ENCODE results near the gene HSPA4L.

DNA sequence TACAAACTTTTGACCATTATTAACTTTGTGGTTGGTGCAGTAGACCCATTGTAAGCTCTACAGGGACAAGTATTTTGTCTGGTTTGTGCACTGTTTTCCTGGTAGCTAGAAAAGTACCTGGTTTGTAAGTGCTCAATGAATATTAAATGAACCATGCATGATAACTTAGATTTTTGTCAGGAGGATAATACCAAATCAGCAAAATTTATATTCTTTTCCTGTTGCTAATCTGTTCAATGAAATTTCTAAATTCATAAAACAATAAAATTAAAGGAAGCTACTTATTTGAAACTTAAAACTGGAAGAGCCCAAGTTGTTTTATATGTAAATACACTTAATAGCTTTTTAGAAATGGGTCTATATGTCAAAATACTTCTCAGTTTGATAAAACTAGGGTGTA lies 17.6 kb downstream of the HSPA4L start:
- TF ChIP-seq, protein P1, sequence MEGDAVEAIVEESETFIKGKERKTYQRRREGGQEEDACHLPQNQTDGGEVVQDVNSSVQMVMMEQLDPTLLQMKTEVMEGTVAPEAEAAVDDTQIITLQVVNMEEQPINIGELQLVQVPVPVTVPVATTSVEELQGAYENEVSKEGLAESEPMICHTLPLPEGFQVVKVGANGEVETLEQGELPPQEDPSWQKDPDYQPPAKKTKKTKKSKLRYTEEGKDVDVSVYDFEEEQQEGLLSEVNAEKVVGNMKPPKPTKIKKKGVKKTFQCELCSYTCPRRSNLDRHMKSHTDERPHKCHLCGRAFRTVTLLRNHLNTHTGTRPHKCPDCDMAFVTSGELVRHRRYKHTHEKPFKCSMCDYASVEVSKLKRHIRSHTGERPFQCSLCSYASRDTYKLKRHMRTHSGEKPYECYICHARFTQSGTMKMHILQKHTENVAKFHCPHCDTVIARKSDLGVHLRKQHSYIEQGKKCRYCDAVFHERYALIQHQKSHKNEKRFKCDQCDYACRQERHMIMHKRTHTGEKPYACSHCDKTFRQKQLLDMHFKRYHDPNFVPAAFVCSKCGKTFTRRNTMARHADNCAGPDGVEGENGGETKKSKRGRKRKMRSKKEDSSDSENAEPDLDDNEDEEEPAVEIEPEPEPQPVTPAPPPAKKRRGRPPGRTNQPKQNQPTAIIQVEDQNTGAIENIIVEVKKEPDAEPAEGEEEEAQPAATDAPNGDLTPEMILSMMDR (IDR thresholded peaks at IDR 0.05 in 2 of 3, conservative IDR thresholded peaks at IDR 0.05 in 1 of 3; ENCODE audit: control insufficient read depth in 2 of 3, extremely low read depth in 1 of 3, insufficient read depth in 1 of 3, low read depth in 3 of 3, low read length in 3 of 3) = no peak
- TF ChIP-seq POLR2A (IDR thresholded peaks at IDR 0.05; ENCODE audit: low read depth, low read length) (no peak), ZNF274 (IDR thresholded peaks at IDR 0.05; ENCODE audit: insufficient read depth, insufficient read length) (no peak), JUNB (IDR thresholded peaks at IDR 0.05) (no peak), RELA (IDR thresholded peaks at IDR 0.05; ENCODE audit: borderline replicate concordance, partially characterized antibody) (no peak), CBFB (IDR thresholded peaks at IDR 0.05; ENCODE audit: low read depth) (no peak), YY1 (IDR thresholded peaks at IDR 0.05; ENCODE audit: low read depth, low read length) (no peak), RAD21 (IDR thresholded peaks at IDR 0.05; ENCODE audit: insufficient read depth, low read depth, low read length) (no peak)
